Measurements from ENCODE around the gene ATP8B4.
"Not testable (repeated sequence)": the region's sequence is repeated elsewhere in the genome, so short reads cannot be mapped to it uniquely, and the experiment has no call there.

The ATP8B4 gene

GRCh38 chr15:50109076-50109987 lies 9.7 kb downstream of the ATP8B4 start:
- Mint-ChIP-seq H3K27ac (peak overlapping the region; percentile 26), H3K9me3 (no peaks in the 10 kb centered on the region), H3K27me3 (peaks cover 27% of the 10 kb centered on the region), H3K36me3 (ENCODE audit: low read depth) (peaks cover 3% of the 10 kb centered on the region), H3K4me3 (no peak overlapping the region), H3K4me1 (peaks cover 38% of the 10 kb centered on the region)
- ATAC-seq (no peak), DNase-seq (no peak)

DNA sequence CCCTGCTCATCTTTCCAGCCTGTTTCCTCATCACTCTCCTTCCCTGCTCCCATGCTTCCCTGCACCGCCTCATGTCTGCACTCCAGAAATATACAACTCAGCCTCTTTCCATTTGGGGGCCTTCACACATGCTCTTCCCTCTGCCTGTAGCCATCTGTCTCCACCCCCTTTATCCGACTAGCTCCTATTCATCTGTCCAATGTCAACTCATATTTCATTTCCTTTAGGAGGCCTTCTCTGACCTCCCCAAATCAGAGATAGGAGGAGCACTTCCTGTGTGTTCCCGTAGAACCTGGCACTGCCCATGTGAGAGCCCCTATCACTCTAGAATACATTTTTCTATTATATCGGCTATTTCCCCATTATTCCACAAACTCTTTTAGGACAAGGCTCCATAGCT lies 10.6 kb downstream of the ATP8B4 start:
- ATAC-seq, result no peak
- Mint-ChIP-seq H3K4me1 (peaks cover 37% of the 10 kb centered on the region), H3K27me3 (peaks cover 23% of the 10 kb centered on the region), H3K36me3 (ENCODE audit: low read depth) (peaks cover 3% of the 10 kb centered on the region), H3K4me3 (no peak overlapping the region), H3K9me3 (no peaks in the 10 kb centered on the region), H3K27ac (peak overlapping the region; percentile 65)
- DNase-seq, result no peak

DNA sequence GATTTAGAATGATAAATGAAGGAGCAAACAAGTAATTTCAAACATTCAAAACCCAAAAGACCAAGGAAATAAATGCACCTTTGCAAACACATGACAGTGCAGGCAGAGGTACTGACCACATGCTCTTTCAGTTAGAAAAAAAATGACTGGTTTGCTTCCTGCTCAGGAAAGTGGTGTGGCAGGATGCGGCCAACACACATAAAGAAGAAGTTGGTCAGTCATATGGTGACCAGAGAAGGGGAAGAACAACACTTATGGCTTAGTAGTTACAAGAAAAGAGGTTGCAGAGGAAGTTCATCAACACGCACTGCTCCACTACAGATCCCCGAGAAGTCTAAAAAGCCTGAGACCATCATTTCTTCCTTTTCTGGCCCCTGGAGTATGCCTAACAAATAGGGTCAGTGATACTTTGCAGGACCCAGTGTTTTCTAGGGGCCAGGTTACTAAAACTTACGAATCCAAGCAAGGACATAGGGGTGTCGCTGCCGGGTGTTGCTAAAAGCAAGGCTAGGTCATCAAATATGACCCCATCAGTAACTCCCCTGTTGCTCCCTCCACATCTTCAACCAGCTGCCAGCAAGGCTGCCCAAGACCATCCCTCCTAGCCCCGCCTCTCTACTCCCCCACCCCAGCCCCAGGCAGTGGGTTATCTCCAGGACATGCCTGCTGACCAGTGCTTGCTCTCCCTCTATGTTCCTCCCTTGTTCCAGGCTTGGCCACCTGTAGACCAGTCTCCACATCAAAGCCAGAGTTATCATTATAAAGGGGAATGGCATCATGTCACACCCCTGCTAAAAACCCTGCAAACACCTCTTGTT lies 11.2 kb downstream of the ATP8B4 start:
- H3K4me3 Mint-ChIP-seq, result no peak overlapping the region
- DNase-seq (no peak), ATAC-seq (peak; percentile 80)
- H3K27ac Mint-ChIP-seq, result peak overlapping the region; percentile 65
- H3K36me3 Mint-ChIP-seq (ENCODE audit: low read depth), result peaks cover 5% of the 10 kb centered on the region
- peaks cover 22% of the 10 kb centered on the region for H3K27me3 Mint-ChIP-seq
- H3K9me3 Mint-ChIP-seq, result no peaks in the 10 kb centered on the region
- H3K4me1 Mint-ChIP-seq, result peaks cover 37% of the 10 kb centered on the region

DNA sequence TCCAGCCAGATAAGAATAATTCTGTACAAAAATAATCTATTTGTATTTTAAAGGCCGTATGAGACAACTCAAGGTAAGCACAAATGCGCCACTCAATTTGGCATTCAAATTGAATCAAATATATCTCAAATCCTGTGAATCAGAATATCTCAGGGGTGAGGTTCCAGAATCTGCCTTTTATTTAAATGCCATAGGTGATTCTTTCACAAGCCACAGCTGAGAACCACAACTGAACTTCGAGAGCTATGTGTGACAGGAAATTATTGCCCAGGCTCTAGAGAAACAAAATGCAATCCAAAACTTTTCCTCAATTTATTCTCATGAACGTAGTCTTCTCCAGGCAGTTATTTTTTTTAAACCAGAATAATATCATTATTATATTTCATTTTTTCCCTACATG lies 11.9 kb downstream of the ATP8B4 start:
- peaks cover 5% of the 10 kb centered on the region for H3K36me3 Mint-ChIP-seq (ENCODE audit: low read depth)
- no peaks in the 10 kb centered on the region for H3K9me3 Mint-ChIP-seq
- peaks cover 37% of the 10 kb centered on the region for H3K4me1 Mint-ChIP-seq
- peak overlapping the region; percentile 65 for H3K27ac Mint-ChIP-seq
- H3K4me3 Mint-ChIP-seq, result no peak overlapping the region
- peaks cover 18% of the 10 kb centered on the region for H3K27me3 Mint-ChIP-seq
- DNase-seq (no peak), ATAC-seq (peak; percentile 62)

GRCh38 chr15:50106457-50106856 lies 12.6 kb downstream of the ATP8B4 start:
- Mint-ChIP-seq H3K27me3 (peaks cover 16% of the 10 kb centered on the region), H3K9me3 (no peaks in the 10 kb centered on the region), H3K4me3 (no peak overlapping the region), H3K27ac (no peak overlapping the region), H3K4me1 (peaks cover 40% of the 10 kb centered on the region), H3K36me3 (ENCODE audit: low read depth) (peaks cover 5% of the 10 kb centered on the region)
- DNase-seq, result no peak
- no peak for ATAC-seq

- peaks cover 2% of the 10 kb centered on the region for H3K4me1 Mint-ChIP-seq
- no peak for ATAC-seq
- H3K9me3 Mint-ChIP-seq, result no peaks in the 10 kb centered on the region
- H3K4me3 Mint-ChIP-seq, result no peak overlapping the region
- H3K27ac Mint-ChIP-seq, result no peak overlapping the region
- no peak for DNase-seq
- H3K27me3 Mint-ChIP-seq, result peaks cover 4% of the 10 kb centered on the region
- H3K36me3 Mint-ChIP-seq (ENCODE audit: low read depth), result peaks cover 2% of the 10 kb centered on the region
Measured at GRCh38 chr15:50100486-50100885, 18.5 kb downstream of the ATP8B4 start.

GRCh38 chr15:50098545-50098944 lies 20.5 kb downstream of the ATP8B4 start:
- H3K27ac Mint-ChIP-seq, result no peak overlapping the region
- DNase-seq (no peak), ATAC-seq (no peak)
- H3K9me3 Mint-ChIP-seq, result no peaks in the 10 kb centered on the region
- no peak overlapping the region for H3K4me3 Mint-ChIP-seq
- H3K27me3 Mint-ChIP-seq, result peaks cover 5% of the 10 kb centered on the region
- H3K4me1 Mint-ChIP-seq, result peaks cover 2% of the 10 kb centered on the region
- peaks cover 2% of the 10 kb centered on the region for H3K36me3 Mint-ChIP-seq (ENCODE audit: low read depth)

GRCh38 chr15:50095938-50096821 lies 22.9 kb downstream of the ATP8B4 start:
- H3K36me3 Mint-ChIP-seq (ENCODE audit: low read depth), result no peaks in the 10 kb centered on the region
- no peak overlapping the region for H3K4me3 Mint-ChIP-seq
- DNase-seq (no peak), ATAC-seq (no peak)
- H3K4me1 Mint-ChIP-seq, result no peaks in the 10 kb centered on the region
- H3K27me3 Mint-ChIP-seq, result peaks cover 4% of the 10 kb centered on the region
- H3K9me3 Mint-ChIP-seq, result peaks cover 4% of the 10 kb centered on the region
- H3K27ac Mint-ChIP-seq, result no peak overlapping the region

- H3K27ac Mint-ChIP-seq; H3K27me3 Mint-ChIP-seq; DNase-seq; H3K4me3 Mint-ChIP-seq; H3K9me3 Mint-ChIP-seq; H3K36me3 Mint-ChIP-seq (ENCODE audit: low read depth); ATAC-seq; H3K4me1 Mint-ChIP-seq: not testable (repeated sequence)
Measured at GRCh38 chr15:50089386-50089785, 29.6 kb downstream of the ATP8B4 start.

- ATAC-seq (no peak), DNase-seq (no peak)
- no peak overlapping the region for H3K27ac Mint-ChIP-seq
- peaks cover 7% of the 10 kb centered on the region for H3K4me1 Mint-ChIP-seq
- no peaks in the 10 kb centered on the region for H3K36me3 Mint-ChIP-seq (ENCODE audit: low read depth)
- H3K4me3 Mint-ChIP-seq, result no peak overlapping the region
- H3K27me3 Mint-ChIP-seq, result peaks cover 5% of the 10 kb centered on the region
- peaks cover 2% of the 10 kb centered on the region for H3K9me3 Mint-ChIP-seq
Measured at GRCh38 chr15:50084932-50085331, 34.1 kb downstream of the ATP8B4 start.

DNA sequence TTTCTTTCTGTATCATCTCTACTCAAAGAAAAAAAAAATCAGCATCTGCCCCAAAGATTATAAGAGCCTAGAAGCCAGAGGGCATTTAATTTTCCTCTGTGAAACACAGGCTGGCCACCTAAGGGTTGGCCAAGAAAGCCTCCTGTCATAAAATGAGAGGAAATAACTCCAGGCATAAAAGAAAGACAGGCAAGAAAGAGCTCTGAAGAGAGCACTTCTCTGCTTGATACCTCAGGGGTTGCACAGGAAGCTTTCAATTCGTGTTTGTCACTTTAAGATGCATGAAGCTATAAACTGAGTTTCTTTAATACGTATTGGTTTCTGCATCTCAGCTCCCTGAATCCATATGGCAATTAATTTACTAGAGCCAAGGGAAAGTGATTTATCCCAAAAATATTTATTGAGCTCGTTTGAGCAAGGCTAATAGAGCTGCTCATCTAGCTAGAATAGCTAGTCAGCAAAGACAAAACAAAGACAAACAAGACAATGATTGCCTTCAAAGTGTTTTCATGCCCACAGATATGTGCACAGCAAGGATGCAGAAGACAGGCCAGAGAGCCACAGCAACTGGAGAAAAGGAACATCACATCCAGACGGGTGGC lies 35.5 kb downstream of the ATP8B4 start:
- Mint-ChIP-seq H3K4me1 (peaks cover 4% of the 10 kb centered on the region), H3K27ac (no peak overlapping the region), H3K4me3 (no peak overlapping the region), H3K27me3 (peaks cover 2% of the 10 kb centered on the region), H3K9me3 (no peaks in the 10 kb centered on the region), H3K36me3 (ENCODE audit: low read depth) (no peaks in the 10 kb centered on the region)
- ATAC-seq (no peak), DNase-seq (no peak)

GRCh38 chr15:50082066-50082465 lies 37.0 kb downstream of the ATP8B4 start:
- H3K4me1 Mint-ChIP-seq, result peaks cover 4% of the 10 kb centered on the region
- no peak overlapping the region for H3K27ac Mint-ChIP-seq
- no peaks in the 10 kb centered on the region for H3K36me3 Mint-ChIP-seq (ENCODE audit: low read depth)

DNA sequence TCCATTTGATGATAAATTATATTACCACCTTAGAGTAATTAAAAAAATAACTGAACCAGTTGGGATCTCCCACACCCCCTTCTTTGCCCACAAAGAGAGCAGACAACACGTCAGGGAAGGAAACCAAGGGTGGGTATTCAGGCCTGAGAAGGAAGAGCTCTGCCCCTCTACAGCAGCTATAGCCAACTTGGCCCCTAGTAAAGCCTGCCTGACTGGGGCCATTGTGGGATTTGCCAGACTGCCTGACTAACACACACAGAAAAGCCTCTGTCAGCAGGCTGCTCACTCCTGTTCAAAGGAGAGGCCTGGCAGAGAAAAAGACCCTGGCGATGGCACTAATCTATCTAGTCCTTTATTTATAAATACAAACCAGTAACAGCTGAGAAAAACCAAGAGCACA lies 41.4 kb downstream of the ATP8B4 start:
- Mint-ChIP-seq H3K27me3 (peaks cover 4% of the 10 kb centered on the region), H3K4me1 (peaks cover 4% of the 10 kb centered on the region), H3K36me3 (ENCODE audit: low read depth) (no peaks in the 10 kb centered on the region), H3K4me3 (no peak overlapping the region), H3K9me3 (no peaks in the 10 kb centered on the region), H3K27ac (no peak overlapping the region)
- ATAC-seq (no peak), DNase-seq (no peak)

More at GRCh38 chr15:50082066-50082465, 37.0 kb downstream of the ATP8B4 start:
- no peak for DNase-seq
- no peak overlapping the region for H3K4me3 Mint-ChIP-seq
- H3K9me3 Mint-ChIP-seq, result no peaks in the 10 kb centered on the region
- no peaks in the 10 kb centered on the region for H3K27me3 Mint-ChIP-seq
- no peak for ATAC-seq

- H3K4me1 Mint-ChIP-seq, result peaks cover 2% of the 10 kb centered on the region
- peaks cover 6% of the 10 kb centered on the region for H3K27me3 Mint-ChIP-seq
- ATAC-seq, result no peak
- H3K4me3 Mint-ChIP-seq, result no peak overlapping the region
- DNase-seq, result no peak
- no peak overlapping the region for H3K27ac Mint-ChIP-seq
- H3K36me3 Mint-ChIP-seq (ENCODE audit: low read depth), result no peaks in the 10 kb centered on the region
- H3K9me3 Mint-ChIP-seq, result no peaks in the 10 kb centered on the region
Measured at GRCh38 chr15:50077176-50077575, 41.9 kb downstream of the ATP8B4 start.
